Thoracic aorta (tissue), 2 donors: ENCODE results near the gene CLDN9. TPM values are rescaled to one million over a fixed set of nuclear protein-coding genes. Genes with fewer than 3 reads are reported as not detected.

Experiments
- ATAC-seq: fragments of 150-250 bp; one replicate; pipeline ENCODE4 v1.8.0; 2017; ENCODE audit warnings: low read depth; ENCODE audit not compliant: insufficient number of reproducible peaks, low FRiP score
- DNase-seq: peaks from one replicate; pipeline ENCODE4 v3.0.0-alpha.2; 2020; ENCODE audit warnings: low spot score
- H3K27ac ChIP-seq, 2 donors: fragments of 200-600 bp; sonication (generic); 1 replicate in 1 of 2; 2 replicates in 1 of 2; pipeline ENCODE4 v1.5.1; 2016; ENCODE audit warnings: mild to moderate bottlenecking in 2 of 2, moderate library complexity in 2 of 2
- H3K27me3 ChIP-seq: fragments of 200-600 bp; sonication (generic); replicated peaks from 2 replicates; pipeline ENCODE4 v1.6.0; 2016; ENCODE audit warnings: mild to moderate bottlenecking; ENCODE audit not compliant: insufficient read depth
- H3K36me3 ChIP-seq: fragments of 200-600 bp; sonication (generic); one replicate; pipeline ENCODE4 v1.5.1; 2016
- H3K4me1 ChIP-seq, 2 donors: fragments of 200-600 bp; sonication (generic); 1 replicate in 1 of 2; 2 replicates in 1 of 2; pipeline versions ENCODE4 v1.5.1 to v1.6.0; 2016; ENCODE audit warnings: low read depth in 2 of 2, mild to moderate bottlenecking in 1 of 2; ENCODE audit not compliant: control insufficient read depth in 1 of 2
- H3K4me3 ChIP-seq: fragments of 200-600 bp; sonication (generic); 2 replicates; pipeline ENCODE4 v1.5.1; 2016; ENCODE audit warnings: mild to moderate bottlenecking
- H3K9me3 ChIP-seq: fragments of 200-600 bp; sonication (generic); 2 replicates; pipeline ENCODE4 v1.5.1; 2016
- CTCF ChIP-seq: fragments of 200-600 bp; sonication (generic); IDR thresholded peaks from one replicate; pipeline ENCODE4 v1.5.1; 2019; ENCODE audit warnings: antibody characterized with exemption
- total RNA-seq, 2 donors: library from RNA; depleted of rRNA; stranded (reverse); fragments of >200 nt; gene quantifications; one replicate each; pipeline versions ENCODE4 v1.1.0 to v1.2.3, GENCODE V29; 2016

The CLDN9 gene
- total RNA-seq, 2 donors from 2014 or later, result 1.5 TPM; not detected in 1

- Histone ChIP-seq H3K27ac (no peak overlapping the region), H3K9me3 (no peaks in the 10 kb centered on the region)
Measured at GRCh38 chr16:2985462-2985861, 27.3 kb upstream of the CLDN9 start.

GRCh38 chr16:2985893-2986355 lies 26.8 kb upstream of the CLDN9 start:
- DNase-seq, result no peak
- Histone ChIP-seq H3K4me3 (no peak overlapping the region), H3K27me3 (no peaks in the 10 kb centered on the region), H3K4me1 (peaks cover 4 to 20% of the 10 kb centered on the region in 2 donors), H3K27ac (no peak overlapping the region), H3K9me3 (no peaks in the 10 kb centered on the region), H3K36me3 (no peaks in the 10 kb centered on the region)
- no peak for ATAC-seq
- no peak for TF ChIP-seq CTCF

More at GRCh38 chr16:2985462-2985861, 27.3 kb upstream of the CLDN9 start:
- no peak for DNase-seq
- H3K27me3 ChIP-seq, result no peaks in the 10 kb centered on the region
- no peak for TF ChIP-seq CTCF
- H3K36me3 ChIP-seq, result no peaks in the 10 kb centered on the region
- peaks cover 6 to 23% of the 10 kb centered on the region in 2 donors for H3K4me1 ChIP-seq
- no peak overlapping the region for H3K4me3 ChIP-seq
- ATAC-seq, result no peak

GRCh38 chr16:2986623-2987188 lies 26.0 kb upstream of the CLDN9 start:
- no peak for TF ChIP-seq CTCF
- H3K4me3 ChIP-seq, result no peak overlapping the region
- no peak overlapping the region for H3K27ac ChIP-seq
- no peak for DNase-seq
- H3K27me3 ChIP-seq, result no peaks in the 10 kb centered on the region
- peaks cover 0 to 13% of the 10 kb centered on the region in 2 donors for H3K4me1 ChIP-seq
- no peaks in the 10 kb centered on the region for H3K9me3 ChIP-seq
- ATAC-seq, result no peak
- no peaks in the 10 kb centered on the region for H3K36me3 ChIP-seq

- no peaks in the 10 kb centered on the region for H3K36me3 ChIP-seq
- H3K27me3 ChIP-seq, result no peaks in the 10 kb centered on the region
- H3K27ac ChIP-seq, result no peak overlapping the region
- DNase-seq, result no peak
- H3K4me1 ChIP-seq, result peaks cover 0 to 13% of the 10 kb centered on the region in 2 donors
- TF ChIP-seq CTCF, result no peak
- no peaks in the 10 kb centered on the region for H3K9me3 ChIP-seq
- H3K4me3 ChIP-seq, result no peak overlapping the region
- no peak for ATAC-seq
Measured at GRCh38 chr16:2987286-2987685, 25.4 kb upstream of the CLDN9 start.

- Histone ChIP-seq H3K4me1 (peaks cover 0 to 13% of the 10 kb centered on the region in 2 donors), H3K27ac (no peak overlapping the region), H3K9me3 (no peaks in the 10 kb centered on the region), H3K27me3 (no peaks in the 10 kb centered on the region), H3K4me3 (no peak overlapping the region), H3K36me3 (no peaks in the 10 kb centered on the region)
- no peak for TF ChIP-seq CTCF
- ATAC-seq (no peak), DNase-seq (no peak)
Measured at GRCh38 chr16:2987833-2988232, 24.9 kb upstream of the CLDN9 start.
